Prostate gland (tissue), 2 donors: Measurements from ENCODE around the gene SLC39A13. TPM values are rescaled to one million over a fixed set of nuclear protein-coding genes. Genes with fewer than 3 reads are reported as not detected.

ENCODE experiments used
- DNase-seq: peaks from one replicate; pipeline ENCODE4 v3.0.0-alpha.2; 2019; ENCODE audit warnings: low spot score
- H3K27ac ChIP-seq, 2 donors: fragments of 200-600 bp; sonication (generic); 2 replicates each; pipeline ENCODE4 v1.5.1; 2017 to 2019
- H3K27me3 ChIP-seq: fragments of 200-600 bp; sonication (generic); replicated peaks from 2 replicates; pipeline ENCODE4 v1.5.1; 2019; ENCODE audit not compliant: insufficient read depth
- H3K36me3 ChIP-seq, 2 donors: fragments of 200-600 bp; sonication (generic); 1 replicate in 1 of 2; 2 replicates in 1 of 2; pipeline versions ENCODE4 v1.5.1 to v1.8.1; 2017 to 2019
- H3K4me1 ChIP-seq: fragments of 200-600 bp; sonication (generic); replicated peaks from 2 replicates; pipeline ENCODE4 v1.5.1; 2019
- H3K4me3 ChIP-seq, 2 donors: fragments of 200-600 bp; sonication (generic); 2 replicates each; pipeline ENCODE4 v1.5.1; 2017 to 2019
- H3K9me3 ChIP-seq: fragments of 200-600 bp; sonication (generic); 2 replicates; pipeline ENCODE4 v1.5.1; 2017
- CTCF ChIP-seq, 4 experiments: fragments of 200-600 bp in 2 of 4; fragments of 450-650 bp in 2 of 4; sonication (generic) in 2 of 4; IDR thresholded peaks; 1 replicate in 3 of 4; 2 replicates in 1 of 4; pipeline ENCODE4 v1.5.1; 2016 to 2019; ENCODE audit warnings: antibody characterized with exemption in 4 of 4, mild to moderate bottlenecking in 2 of 4, moderate library complexity in 2 of 4
- POLR2A ChIP-seq: fragments of 450-650 bp; IDR thresholded peaks from one replicate; pipeline ENCODE4 v1.6.1; 2016; ENCODE audit warnings: antibody characterized with exemption, mild to moderate bottlenecking
- POLR2AphosphoS5 ChIP-seq: sonication (generic); formaldehyde crosslinking; IDR thresholded peaks from one replicate; pipeline ENCODE4 v1.6.1; 2017; ENCODE audit warnings: antibody characterized with exemption
- WGBS: methylation state at CpG from one replicate; pipeline ENCODE4 v1.1.5; 2018; 5-methylcytosine and 5-hydroxymethylcytosine counted together
- intact Hi-C: fragments of 100-400 bp; cut with DNase I; formaldehyde crosslinking; loops from one replicate; pipeline ENCODE4 v1.14.2; 2022
- total RNA-seq, 2 donors: library from RNA; depleted of rRNA; stranded (reverse); fragments of >200 nt; gene quantifications; one replicate each; pipeline ENCODE4 v1.1.0, GENCODE V29; 2016

Gene SLC39A13
- total RNA-seq, 2 donors from 2014 or later = 53.1 to 93.7 TPM

DNA sequence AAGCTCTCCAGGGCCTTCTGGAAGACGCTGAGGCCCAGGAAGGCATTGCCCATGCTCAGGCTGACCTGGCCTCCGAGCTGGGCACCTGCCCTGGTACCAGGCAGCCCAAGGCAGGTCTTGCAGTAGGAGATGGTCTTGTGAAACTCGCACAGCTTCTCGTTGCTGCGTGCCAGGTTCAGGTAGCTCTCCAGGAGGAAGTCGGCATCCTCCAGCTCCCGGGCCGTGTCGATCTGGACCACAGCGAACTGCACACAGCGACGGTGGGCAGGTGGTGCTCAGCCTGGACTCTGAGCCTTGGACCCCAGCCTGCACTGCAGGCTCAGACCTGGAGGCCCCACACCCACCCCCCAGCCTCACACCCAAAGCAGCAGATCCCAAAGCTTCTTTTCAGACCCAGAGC is 39.5 kb downstream of the SLC39A13 start:
- DNase-seq = no peak
- Histone ChIP-seq H3K36me3 (no peaks in the 10 kb centered on the region), H3K27ac (no peak overlapping the region), H3K4me1 (no peaks in the 10 kb centered on the region), H3K4me3 (no peak overlapping the region), H3K27me3 (no peaks in the 10 kb centered on the region), H3K9me3 (no peaks in the 10 kb centered on the region)
- 95% methylated on average over 12 of the region's 12 CpGs for whole genome bisulfite sequencing
- intact Hi-C loops = no loop called here
- TF ChIP-seq CTCF (IDR thresholded peaks at IDR 0.05) (no peak), POLR2AphosphoS5 (no peak), POLR2A (no peak)

GRCh38 chr11:47448566-47449427 is 40.4 kb downstream of the SLC39A13 start, which contains the start of gene RAPSN:
Gene RAPSN, minus strand, starts transcription at chr11:47449136. Its CDS starts 172 bp downstream, at chr11:47448964.
- Histone ChIP-seq H3K27ac (no peak within 1 kb of the TSS), H3K27me3 (no peaks in the 10 kb centered on the region), H3K9me3 (no peaks in the 10 kb centered on the region), H3K4me3 (no peak within 1 kb of the TSS), H3K4me1 (no peaks in the 10 kb centered on the region), H3K36me3 (no peaks in the 10 kb centered on the region)
- no peak for DNase-seq
- TF ChIP-seq CTCF (IDR thresholded peaks at IDR 0.05) (no peak), POLR2AphosphoS5 (no peak), POLR2A (no peak)
- 87% methylated on average over 26 of the region's 32 CpGs for WGBS
- intact Hi-C loops = no loop called here

GRCh38 chr11:47449541-47449940 is 41.2 kb downstream of the SLC39A13 start:
- Histone ChIP-seq H3K9me3 (no peaks in the 10 kb centered on the region), H3K4me1 (no peaks in the 10 kb centered on the region), H3K36me3 (no peaks in the 10 kb centered on the region), H3K4me3 (no peak overlapping the region), H3K27ac (no peak overlapping the region), H3K27me3 (no peaks in the 10 kb centered on the region)
- TF ChIP-seq POLR2AphosphoS5 (no peak), POLR2A (no peak), CTCF (IDR thresholded peaks at IDR 0.05) (no peak)
- WGBS = 77% methylated on average over 8 of the region's 8 CpGs
- intact Hi-C loops = no loop called here
- no peak for DNase-seq

DNA sequence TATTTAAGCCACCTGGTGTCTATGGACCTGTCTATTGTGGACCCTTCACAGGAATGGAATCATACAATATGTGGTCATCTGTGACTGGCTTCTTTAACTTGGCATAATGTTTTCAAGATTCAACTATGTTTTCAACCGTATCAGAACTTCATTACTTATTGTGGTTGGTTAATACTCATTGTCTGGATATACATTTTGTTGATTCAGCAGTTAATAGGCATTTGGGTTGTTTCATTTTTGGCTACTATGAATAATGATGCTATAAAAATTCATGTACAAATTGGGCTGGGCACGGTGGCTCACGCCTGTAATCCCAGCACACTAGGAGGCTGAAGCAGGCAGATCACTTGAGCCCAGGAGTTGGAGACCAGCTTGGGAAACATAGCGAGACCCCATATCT is 43.0 kb downstream of the SLC39A13 start:
- H3K4me1 ChIP-seq = no peaks in the 10 kb centered on the region
- H3K27ac ChIP-seq = no peak overlapping the region
- no peak for DNase-seq
- H3K27me3 ChIP-seq = no peaks in the 10 kb centered on the region
- TF ChIP-seq POLR2A (no peak), CTCF (IDR thresholded peaks at IDR 0.05) (no peak), POLR2AphosphoS5 (no peak)
- no peaks in the 10 kb centered on the region for H3K9me3 ChIP-seq
- intact Hi-C loops = loop anchor here (5.0 kb wide), 1 partner anchor 79 kb away; no protein-coding TSS in a partner anchor
- no peak overlapping the region for H3K4me3 ChIP-seq
- 69% methylated on average over 4 of the region's 4 CpGs for WGBS
- H3K36me3 ChIP-seq = no peaks in the 10 kb centered on the region

GRCh38 chr11:47451990-47452389 is 43.6 kb downstream of the SLC39A13 start:
- WGBS = 93% methylated on average over 4 of the region's 4 CpGs
- no peak for DNase-seq
- Histone ChIP-seq H3K27ac (no peak overlapping the region), H3K4me3 (no peak overlapping the region), H3K4me1 (no peaks in the 10 kb centered on the region), H3K27me3 (no peaks in the 10 kb centered on the region), H3K9me3 (no peaks in the 10 kb centered on the region), H3K36me3 (no peaks in the 10 kb centered on the region)
- intact Hi-C loops = loop anchor here (5.0 kb wide), 1 partner anchor 80 kb away; no protein-coding TSS in a partner anchor
- TF ChIP-seq POLR2A (no peak), CTCF (IDR thresholded peaks at IDR 0.05) (no peak)
